AG10803 (cell line): ENCODE measurements around the gene E2F4.
A peak's percentile ranks its signal among the peaks of the same experiment; 100 is the strongest.

Experiments
- DNase-seq: peaks from one replicate; pipeline ENCODE4 v3.0.0; 2010; ENCODE audit warnings: low read depth
- H3K4me3 ChIP-seq: 2 replicates; pipeline ENCODE4 v1.5.1; 2011; ENCODE audit warnings: mild to moderate bottlenecking, low read length, control low read depth
- CTCF ChIP-seq: conservative IDR thresholded peaks from 2 replicates; pipeline ENCODE4 v1.5.1; 2011; ENCODE audit warnings: mild to moderate bottlenecking, low read length, control low read depth, inconsistent platforms

The E2F4 gene

DNA sequence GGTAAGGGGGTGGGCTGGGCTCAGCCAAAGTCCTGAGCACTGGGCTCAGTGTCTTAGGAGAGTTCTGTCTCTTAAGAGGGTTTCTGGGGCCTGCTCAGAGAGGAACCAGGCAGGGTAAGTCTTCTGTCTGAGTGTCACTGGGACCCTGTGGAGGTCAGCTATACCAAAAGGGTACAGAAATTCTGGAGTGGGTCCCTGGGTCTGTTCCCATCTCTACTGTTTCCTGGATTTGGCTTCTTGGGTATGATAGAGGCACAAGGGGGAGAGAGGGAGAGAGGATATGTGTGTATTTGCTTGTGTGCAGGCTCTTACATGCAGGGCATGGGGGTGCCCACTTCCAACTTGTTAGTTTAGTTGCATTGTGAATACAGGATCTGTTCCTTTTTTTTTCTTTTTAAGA, 1.6 kb downstream of the E2F4 start:
- no peak for DNase-seq
- TF ChIP-seq CTCF, result no peak
- H3K4me3 ChIP-seq, result peak overlapping the region; percentile 98

DNA sequence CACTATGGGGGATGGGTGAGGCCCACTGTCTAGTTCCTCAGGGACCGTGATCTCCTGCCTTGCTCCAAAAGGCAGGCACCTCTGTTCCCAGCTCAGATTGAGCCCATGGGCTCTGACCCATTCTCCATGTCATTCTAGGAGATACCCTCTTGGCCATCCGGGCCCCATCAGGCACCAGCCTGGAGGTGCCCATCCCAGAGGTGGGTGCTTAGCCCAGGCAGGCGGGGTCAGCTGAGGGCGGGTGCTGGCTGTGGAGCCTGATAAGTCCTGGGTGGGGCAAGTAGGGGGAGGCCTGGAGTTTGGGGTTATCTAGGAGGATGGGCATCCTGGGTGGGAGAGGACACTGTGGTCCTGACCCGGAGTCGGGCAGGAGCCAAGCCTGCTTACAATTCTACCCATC, 2.3 kb downstream of the E2F4 start:
- no peak for TF ChIP-seq CTCF
- DNase-seq, result no peak
- no peak overlapping the region for H3K4me3 ChIP-seq

- DNase-seq, result no peak
- H3K4me3 ChIP-seq, result no peak overlapping the region
- no peak for TF ChIP-seq CTCF
Observed at GRCh38 chr16:67195676-67196075, 3.7 kb downstream of the E2F4 start.

DNA sequence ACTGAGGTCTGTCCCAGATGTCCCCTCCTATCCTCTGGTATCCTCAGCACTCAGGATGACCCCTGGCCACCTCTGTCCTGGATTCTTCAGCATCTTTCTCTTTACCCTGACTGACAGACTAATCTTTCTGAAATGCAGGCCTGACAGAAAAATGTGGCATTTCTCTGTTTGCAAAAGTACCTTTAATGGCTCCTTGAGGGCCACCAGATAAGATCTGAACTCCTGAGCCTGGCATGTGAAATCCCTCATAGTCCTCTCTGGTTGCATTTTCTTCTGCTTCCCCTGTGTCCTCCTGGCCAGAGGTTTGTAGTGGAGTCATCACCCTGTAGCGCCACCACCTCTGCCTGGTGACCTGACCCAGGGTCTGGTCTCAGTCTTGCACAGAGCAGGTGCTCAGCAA, 4.9 kb downstream of the E2F4 start:
- no peak overlapping the region for H3K4me3 ChIP-seq
- no peak for TF ChIP-seq CTCF
- DNase-seq, result no peak

DNA sequence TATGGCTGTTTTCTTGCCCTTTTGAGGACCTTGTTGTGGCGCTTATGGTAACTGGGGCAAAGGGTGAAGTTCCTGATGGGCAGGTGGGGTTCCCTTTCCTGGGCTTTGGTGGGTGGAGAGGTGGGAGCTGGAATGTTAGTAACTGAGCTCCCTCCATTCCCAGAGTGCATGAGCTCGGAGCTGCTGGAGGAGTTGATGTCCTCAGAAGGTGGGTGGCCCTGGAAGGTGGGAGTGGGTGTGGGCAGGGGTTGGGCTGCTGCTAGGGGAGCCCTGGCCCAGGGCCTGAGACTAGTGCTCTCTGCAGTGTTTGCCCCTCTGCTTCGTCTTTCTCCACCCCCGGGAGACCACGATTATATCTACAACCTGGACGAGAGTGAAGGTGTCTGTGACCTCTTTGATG, 5.7 kb downstream of the E2F4 start:
- no peak for TF ChIP-seq CTCF
- DNase-seq, result no peak
- H3K4me3 ChIP-seq, result no peak overlapping the region

DNA sequence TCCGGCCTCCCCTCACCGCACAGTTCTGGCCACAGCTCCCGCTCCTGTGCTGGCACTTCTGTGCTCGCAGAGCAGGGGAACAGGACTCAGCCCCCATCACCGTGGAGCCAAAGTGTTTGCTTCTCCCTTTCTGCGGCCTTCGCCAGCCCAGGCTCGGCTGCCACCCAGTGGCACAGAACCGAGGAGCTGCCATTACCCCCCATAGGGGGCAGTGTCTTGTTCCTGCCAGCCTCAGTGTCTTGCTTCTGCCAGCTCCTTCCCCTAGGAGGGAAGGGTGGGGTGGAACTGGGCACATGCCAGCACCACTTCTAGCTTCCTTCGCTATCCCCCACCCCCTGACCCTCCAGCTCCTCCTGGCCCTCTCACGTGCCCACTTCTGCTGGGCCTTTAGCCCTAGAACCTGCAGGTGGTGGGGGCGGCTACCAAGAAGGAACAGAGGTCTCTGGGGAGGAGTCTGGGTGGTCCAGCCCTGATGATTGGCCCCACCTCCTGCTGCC, 6.3 kb downstream of the E2F4 start:
- H3K4me3 ChIP-seq, result no peak overlapping the region
- peak; percentile 70 for TF ChIP-seq CTCF
- DNase-seq, result peak; percentile 42

- peak; percentile 42 for TF ChIP-seq CTCF
- H3K4me3 ChIP-seq, result no peak within 1 kb of the TSS
- DNase-seq, result no peak
Observed at GRCh38 chr16:67199011-67199807, 7.3 kb downstream of the E2F4 start, which contains the start of gene ELMO3. TSS of gene ELMO3 (plus strand) at chr16:67199131. CDS start at chr16:67199327, 196 bp downstream.
